Measurements from ENCODE around the gene MBTPS1. TPM values are rescaled to one million over a fixed set of nuclear protein-coding genes. Genes with fewer than 3 reads are reported as not detected.

MBTPS1 gene
- polyA plus RNA-seq, 1 donor from 2014 or later, result 66.9 TPM

- Histone ChIP-seq H3K27ac (ENCODE audit: low read length) (no peak overlapping the region), H3K9me3 (ENCODE audit: low read length) (no peaks in the 10 kb centered on the region), H3K79me2 (replicated peaks; ENCODE audit: insufficient read depth, low read length) (no peaks in the 10 kb centered on the region), H3F3A (ENCODE audit: insufficient read depth, low read length, poor library complexity, severe bottlenecking) (no peaks in the 10 kb centered on the region), H3K36me3 (ENCODE audit: insufficient read depth, low read length) (peaks cover 18% of the 10 kb centered on the region), H3K9me2 (ENCODE audit: insufficient read depth, low read length) (no peaks in the 10 kb centered on the region), H3K4me2 (ENCODE audit: low read length) (no peak overlapping the region), H3K9ac (ENCODE audit: low read length) (no peak overlapping the region), H3K4me3 (ENCODE audit: low read length) (no peak overlapping the region), H2AFZ (ENCODE audit: low read depth, low read length) (no peak overlapping the region), H4K20me1 (ENCODE audit: insufficient read depth) (no peaks in the 10 kb centered on the region), H3K27me3 (ENCODE audit: insufficient read depth, low read depth, low read length) (no peaks in the 10 kb centered on the region)
- TF ChIP-seq TAF1 (IDR thresholded peaks at IDR 0.05; ENCODE audit: low read depth), result no peak
- TF ChIP-seq, protein P1, sequence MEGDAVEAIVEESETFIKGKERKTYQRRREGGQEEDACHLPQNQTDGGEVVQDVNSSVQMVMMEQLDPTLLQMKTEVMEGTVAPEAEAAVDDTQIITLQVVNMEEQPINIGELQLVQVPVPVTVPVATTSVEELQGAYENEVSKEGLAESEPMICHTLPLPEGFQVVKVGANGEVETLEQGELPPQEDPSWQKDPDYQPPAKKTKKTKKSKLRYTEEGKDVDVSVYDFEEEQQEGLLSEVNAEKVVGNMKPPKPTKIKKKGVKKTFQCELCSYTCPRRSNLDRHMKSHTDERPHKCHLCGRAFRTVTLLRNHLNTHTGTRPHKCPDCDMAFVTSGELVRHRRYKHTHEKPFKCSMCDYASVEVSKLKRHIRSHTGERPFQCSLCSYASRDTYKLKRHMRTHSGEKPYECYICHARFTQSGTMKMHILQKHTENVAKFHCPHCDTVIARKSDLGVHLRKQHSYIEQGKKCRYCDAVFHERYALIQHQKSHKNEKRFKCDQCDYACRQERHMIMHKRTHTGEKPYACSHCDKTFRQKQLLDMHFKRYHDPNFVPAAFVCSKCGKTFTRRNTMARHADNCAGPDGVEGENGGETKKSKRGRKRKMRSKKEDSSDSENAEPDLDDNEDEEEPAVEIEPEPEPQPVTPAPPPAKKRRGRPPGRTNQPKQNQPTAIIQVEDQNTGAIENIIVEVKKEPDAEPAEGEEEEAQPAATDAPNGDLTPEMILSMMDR (IDR thresholded peaks at IDR 0.05; ENCODE audit: poor library complexity, severe bottlenecking), result no peak
- TF ChIP-seq POLR2AphosphoS5 (IDR thresholded peaks at IDR 0.05), result no peak
- no peak for TF ChIP-seq EZH2 (IDR thresholded peaks at IDR 0.05; ENCODE audit: borderline replicate concordance, insufficient read depth, low read length, poor library complexity, severe bottlenecking)
- TF ChIP-seq, protein P2, sequence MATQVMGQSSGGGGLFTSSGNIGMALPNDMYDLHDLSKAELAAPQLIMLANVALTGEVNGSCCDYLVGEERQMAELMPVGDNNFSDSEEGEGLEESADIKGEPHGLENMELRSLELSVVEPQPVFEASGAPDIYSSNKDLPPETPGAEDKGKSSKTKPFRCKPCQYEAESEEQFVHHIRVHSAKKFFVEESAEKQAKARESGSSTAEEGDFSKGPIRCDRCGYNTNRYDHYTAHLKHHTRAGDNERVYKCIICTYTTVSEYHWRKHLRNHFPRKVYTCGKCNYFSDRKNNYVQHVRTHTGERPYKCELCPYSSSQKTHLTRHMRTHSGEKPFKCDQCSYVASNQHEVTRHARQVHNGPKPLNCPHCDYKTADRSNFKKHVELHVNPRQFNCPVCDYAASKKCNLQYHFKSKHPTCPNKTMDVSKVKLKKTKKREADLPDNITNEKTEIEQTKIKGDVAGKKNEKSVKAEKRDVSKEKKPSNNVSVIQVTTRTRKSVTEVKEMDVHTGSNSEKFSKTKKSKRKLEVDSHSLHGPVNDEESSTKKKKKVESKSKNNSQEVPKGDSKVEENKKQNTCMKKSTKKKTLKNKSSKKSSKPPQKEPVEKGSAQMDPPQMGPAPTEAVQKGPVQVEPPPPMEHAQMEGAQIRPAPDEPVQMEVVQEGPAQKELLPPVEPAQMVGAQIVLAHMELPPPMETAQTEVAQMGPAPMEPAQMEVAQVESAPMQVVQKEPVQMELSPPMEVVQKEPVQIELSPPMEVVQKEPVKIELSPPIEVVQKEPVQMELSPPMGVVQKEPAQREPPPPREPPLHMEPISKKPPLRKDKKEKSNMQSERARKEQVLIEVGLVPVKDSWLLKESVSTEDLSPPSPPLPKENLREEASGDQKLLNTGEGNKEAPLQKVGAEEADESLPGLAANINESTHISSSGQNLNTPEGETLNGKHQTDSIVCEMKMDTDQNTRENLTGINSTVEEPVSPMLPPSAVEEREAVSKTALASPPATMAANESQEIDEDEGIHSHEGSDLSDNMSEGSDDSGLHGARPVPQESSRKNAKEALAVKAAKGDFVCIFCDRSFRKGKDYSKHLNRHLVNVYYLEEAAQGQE (IDR thresholded peaks at IDR 0.05; ENCODE audit: borderline replicate concordance), result no peak
- TF ChIP-seq MXI1 (conservative IDR thresholded peaks at IDR 0.05; ENCODE audit: poor library complexity, severe bottlenecking), result no peak
- TF ChIP-seq SMC3 (conservative IDR thresholded peaks at IDR 0.05; ENCODE audit: poor library complexity), result no peak
Measured at GRCh38 chr16:84068041-84068440, 48.7 kb downstream of the MBTPS1 start.

DNA sequence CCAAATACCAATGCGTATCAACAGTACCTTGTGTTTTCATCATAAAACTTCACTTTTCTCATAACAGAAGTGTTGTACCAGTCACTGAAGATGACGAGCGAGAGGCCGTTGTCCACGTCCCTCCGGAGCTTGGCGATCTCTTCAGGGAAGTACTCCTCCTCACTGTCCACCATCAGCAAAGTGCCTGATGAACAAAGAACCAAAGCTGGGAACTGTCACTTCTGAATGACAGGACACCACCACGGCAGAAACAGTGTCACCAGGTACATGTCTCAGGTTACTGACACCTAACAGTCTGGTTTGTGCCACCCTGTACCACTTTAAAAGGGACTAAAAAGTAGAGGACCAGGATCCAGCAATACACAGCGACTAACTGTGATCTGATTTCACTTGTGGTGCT is 49.1 kb downstream of the MBTPS1 start:
- Histone ChIP-seq H3K4me3 (ENCODE audit: low read length) (no peak overlapping the region), H3K36me3 (ENCODE audit: insufficient read depth, low read length) (peaks cover 22% of the 10 kb centered on the region)

More for the DNA sequence above, 49.1 kb downstream of the MBTPS1 start:
- H2AFZ ChIP-seq (ENCODE audit: low read depth, low read length), result no peak overlapping the region
- H3K9me2 ChIP-seq (ENCODE audit: insufficient read depth, low read length), result no peaks in the 10 kb centered on the region
- no peaks in the 10 kb centered on the region for H4K20me1 ChIP-seq (ENCODE audit: insufficient read depth)
- no peaks in the 10 kb centered on the region for H3K27me3 ChIP-seq (ENCODE audit: insufficient read depth, low read depth, low read length)
- TF ChIP-seq, protein P1 (IDR thresholded peaks at IDR 0.05; ENCODE audit: poor library complexity, severe bottlenecking), result no peak
- TF ChIP-seq TAF1 (IDR thresholded peaks at IDR 0.05; ENCODE audit: low read depth), result no peak
- no peak for TF ChIP-seq SMC3 (conservative IDR thresholded peaks at IDR 0.05; ENCODE audit: poor library complexity)
- no peak for TF ChIP-seq POLR2AphosphoS5 (IDR thresholded peaks at IDR 0.05)
- no peak for TF ChIP-seq EZH2 (IDR thresholded peaks at IDR 0.05; ENCODE audit: borderline replicate concordance, insufficient read depth, low read length, poor library complexity, severe bottlenecking)
- TF ChIP-seq EP300 (conservative IDR thresholded peaks at IDR 0.05; ENCODE audit: poor library complexity, severe bottlenecking), result no peak
- no peak for TF ChIP-seq RAD21 (conservative IDR thresholded peaks at IDR 0.05)
- TF ChIP-seq, protein P2 (IDR thresholded peaks at IDR 0.05; ENCODE audit: borderline replicate concordance), result no peak
- TF ChIP-seq MXI1 (conservative IDR thresholded peaks at IDR 0.05; ENCODE audit: poor library complexity, severe bottlenecking), result no peak
- no peaks in the 10 kb centered on the region for H3K9me3 ChIP-seq (ENCODE audit: low read length)
- no peaks in the 10 kb centered on the region for H3F3A ChIP-seq (ENCODE audit: insufficient read depth, low read length, poor library complexity, severe bottlenecking)
- no peak overlapping the region for H3K9ac ChIP-seq (ENCODE audit: low read length)
- no peak overlapping the region for H3K4me2 ChIP-seq (ENCODE audit: low read length)
- H3K79me2 ChIP-seq (replicated peaks; ENCODE audit: insufficient read depth, low read length), result no peaks in the 10 kb centered on the region
- H3K27ac ChIP-seq (ENCODE audit: low read length), result no peak overlapping the region

All from neural cell (in vitro differentiated cells).